K562 (cell line): ENCODE measurements around the gene COQ8B. TPM values are rescaled to one million over a fixed set of nuclear protein-coding genes. Genes with fewer than 3 reads are reported as not detected.
A peak's percentile ranks its signal among the peaks of the same experiment; 100 is the strongest.

Source experiments
- ATAC-seq: fragments of 200-7000 bp; cut with Tn5 transposase; 3 replicates; pipeline ENCODE4 v1.9.1; 2020; ENCODE audit warnings: moderate library complexity
- BruUV-seq: library from RNA; stranded (reverse); fragments of 400-500 nt; replicated peaks from 2 replicates; lab custom pipeline; 2021; lab: Mats Ljungman, UMichigan
- CTCF ChIA-PET: fragments of 300-600 bp; formaldehyde crosslinking; extraction: SDS; loops from one replicate; lab custom pipeline; 2021; ENCODE audit warnings: low intra/inter-chr PET ratio; lab: Yijun Ruan, JAX
- POLR2A ChIA-PET: fragments of 300-600, 350-650 bp; sonication (Branson Sonifier 250); formaldehyde crosslinking; extraction: SDS; loops from one replicate; lab custom pipeline; 2021; ENCODE audit warnings: antibody characterized with exemption, inconsistent platforms; lab: Yijun Ruan, JAX
- DNase-seq, 4 experiments: peaks; one replicate each; pipeline versions ENCODE4 v3.0.0 to v3.0.0-alpha.2; 2011 to 2018; ENCODE audit warnings: low spot score in 3 of 4, mixed read lengths in 3 of 4; ENCODE audit errors: extremely low read depth in 1 of 4
- FAIRE-seq: peaks from 2 replicates; lab custom pipeline; 2011; peaks lifted over from hg19 to GRCh38; lab: Jason Lieb, UNC
- H2AFZ ChIP-seq: 2 replicates; pipeline ENCODE4 v1.6.0; 2011; ENCODE audit warnings: low read depth, low read length, control low read depth, inconsistent platforms
- H3K27ac ChIP-seq: fragments of 200-600 bp; 3 replicates; pipeline ENCODE4 v1.8.0; 2011; ENCODE audit warnings: low read depth, mild to moderate bottlenecking, control low read depth, inconsistent platforms, low read length, moderate library complexity, mixed read lengths; ENCODE audit errors: extremely low read depth
- H3K27me3 ChIP-seq, 2 experiments: fragments of 300-600 bp in 1 of 2; 2 replicates in 1 of 2; 3 replicates in 1 of 2; pipeline versions ENCODE4 v1.6.0 to v1.8.0; 2011; ENCODE audit warnings: inconsistent platforms in 2 of 2, low read length in 2 of 2, mild to moderate bottlenecking in 1 of 2, mixed read lengths in 1 of 2, moderate library complexity in 1 of 2; ENCODE audit not compliant: control insufficient read depth in 2 of 2, insufficient read depth in 2 of 2
- H3K36me3 ChIP-seq: fragments of 300-600 bp; 3 replicates; pipeline ENCODE4 v1.8.0; 2011; ENCODE audit warnings: mild to moderate bottlenecking, low read length, inconsistent platforms; ENCODE audit not compliant: control insufficient read depth, insufficient read depth
- H3K4me1 ChIP-seq, 2 experiments: fragments of 200-600 bp in 1 of 2; replicated peaks in 1 of 2; 2 replicates in 1 of 2; 3 replicates in 1 of 2; pipeline versions ENCODE4 v1.5.1 to v1.8.0; 2011; ENCODE audit warnings: inconsistent platforms in 2 of 2, low read length in 2 of 2, mild to moderate bottlenecking in 1 of 2, mixed read lengths in 1 of 2, moderate library complexity in 1 of 2; ENCODE audit not compliant: control insufficient read depth in 2 of 2, insufficient read depth in 2 of 2
- H3K4me2 ChIP-seq: 2 replicates; pipeline ENCODE4 v1.6.1; 2011; ENCODE audit warnings: low read length, control low read depth, inconsistent platforms, mixed read lengths; ENCODE audit not compliant: insufficient read depth
- H3K4me3 ChIP-seq: fragments of 200-600 bp; sonication (generic), shearing (Covaris generic); 2 replicates; pipeline ENCODE4 v1.5.1; 2016; ENCODE audit warnings: control low read depth, inconsistent platforms
- H3K79me2 ChIP-seq: fragments of 200-600 bp; 3 replicates; pipeline ENCODE4 v1.8.0; 2011; ENCODE audit warnings: low read length, inconsistent platforms; ENCODE audit not compliant: control insufficient read depth, insufficient read depth
- H3K9ac ChIP-seq, 2 experiments: 2 replicates each; pipeline versions ENCODE4 v1.6.0 to v1.6.1; 2011; ENCODE audit warnings: low read depth in 2 of 2, low read length in 2 of 2, control low read depth in 1 of 2, inconsistent platforms in 1 of 2, mild to moderate bottlenecking in 1 of 2, mixed read lengths in 1 of 2; ENCODE audit not compliant: insufficient read depth in 1 of 2
- H3K9me1 ChIP-seq: one replicate; pipeline ENCODE4 v1.6.0; 2011; ENCODE audit warnings: inconsistent platforms, mild to moderate bottlenecking, low read length, moderate library complexity; ENCODE audit not compliant: control insufficient read depth, insufficient read depth
- H3K9me3 ChIP-seq: replicated peaks from 2 replicates; pipeline ENCODE4 v1.5.1; 2011; ENCODE audit warnings: low read depth, low read length, inconsistent platforms; ENCODE audit not compliant: control insufficient read depth, insufficient read depth
- H4K20me1 ChIP-seq: replicated peaks from 2 replicates; pipeline ENCODE4 v1.6.1; 2011; ENCODE audit warnings: low read length, inconsistent platforms, mixed read lengths; ENCODE audit not compliant: control insufficient read depth, insufficient read depth
- ADNP ChIP-seq: fragments of 200-800 bp; sonication (Bioruptor generic); IDR thresholded peaks from 2 replicates; pipeline ENCODE4 v1.6.1; 2016; ENCODE audit warnings: missing genetic modification characterization, missing compliant biosample characterization
- BCOR ChIP-seq: fragments of 450-650 bp; IDR thresholded peaks from 2 replicates; pipeline ENCODE4 v1.6.1; 2016
- DPF2 ChIP-seq: fragments of 450-650 bp; IDR thresholded peaks from 2 replicates; pipeline ENCODE4 v1.6.1; 2016
- E2F6 ChIP-seq, 2 experiments: IDR thresholded peaks; 2 replicates each; pipeline ENCODE4 v1.6.1; 2011; ENCODE audit warnings: borderline replicate concordance in 1 of 2, control low read depth in 1 of 2, low read depth in 1 of 2, low read length in 1 of 2, mild to moderate bottlenecking in 1 of 2, mixed read lengths in 1 of 2, moderate library complexity in 1 of 2; ENCODE audit not compliant: insufficient read depth in 1 of 2, insufficient read length in 1 of 2, poor library complexity in 1 of 2, severe bottlenecking in 1 of 2; ENCODE audit errors: extremely low read depth in 1 of 2
- GABPA ChIP-seq: fragments of 200-800 bp; sonication (Bioruptor generic); conservative IDR thresholded peaks from 2 replicates; pipeline ENCODE4 v1.6.1; 2016; ENCODE audit warnings: low read depth, missing genetic modification characterization, missing compliant biosample characterization
- KDM1A ChIP-seq, 2 experiments: fragments of 450-650 bp; IDR thresholded peaks; 2 replicates each; pipeline ENCODE4 v1.6.1; 2016; ENCODE audit warnings: mild to moderate bottlenecking in 2 of 2
- NFYB ChIP-seq: IDR thresholded peaks from 2 replicates; pipeline ENCODE4 v1.6.1; 2011; ENCODE audit warnings: mild to moderate bottlenecking, moderate library complexity; ENCODE audit not compliant: insufficient read length; ENCODE audit errors: extremely low read depth
- PHF20 ChIP-seq: fragments of 450-650 bp; IDR thresholded peaks from 2 replicates; pipeline ENCODE4 v1.6.1; 2018; ENCODE audit not compliant: partially characterized antibody
- RBM25 ChIP-seq: fragments of 200-400 bp; formaldehyde crosslinking; IDR thresholded peaks from 2 replicates; pipeline ENCODE4 v1.6.1; 2018; ENCODE audit warnings: low read length, low read depth, moderate library complexity; ENCODE audit not compliant: severe bottlenecking
- SMARCA4 ChIP-seq: fragments of 450-650 bp; IDR thresholded peaks from 2 replicates; pipeline ENCODE4 v1.6.1; 2016
- SRSF7 ChIP-seq: fragments of 200-400 bp; formaldehyde crosslinking; optimal IDR thresholded peaks from 2 replicates; pipeline ENCODE3; 2017; ENCODE audit warnings: mild to moderate bottlenecking, low read depth, low read length
- WHSC1 ChIP-seq: IDR thresholded peaks from one replicate; pipeline ENCODE4 v1.6.1; 2012; ENCODE audit warnings: low read length, control low read depth, inconsistent platforms
- ZFP36 ChIP-seq: fragments of 150-350 bp; IDR thresholded peaks from 2 replicates; pipeline ENCODE4 v1.6.1; 2018; ENCODE audit warnings: low read length, low read depth; ENCODE audit not compliant: partially characterized antibody
- ZNF384 ChIP-seq: IDR thresholded peaks from 2 replicates; pipeline ENCODE4 v1.6.1; 2012; ENCODE audit warnings: low read depth, low read length, improper control_type of control experiment
- WGBS: fragments of 100-300 bp; shearing (Covaris generic); methylation state at CpG from one replicate; pipeline ENCODE4 v1.1.6; 2016; ENCODE audit warnings: low coverage, mixed read lengths; ENCODE audit not compliant: insufficient coverage; ENCODE audit errors: missing lambda C conversion rate; 5-methylcytosine and 5-hydroxymethylcytosine counted together
- in situ Hi-C: fragments of 300-500 bp; cut with MboI; formaldehyde crosslinking; loops from 4 replicates; pipeline ENCODE4 v1.15.0; 2018; ENCODE audit warnings: inconsistent platforms, mixed read lengths
- intact Hi-C: fragments of 100-400 bp; cut with micrococcal nuclease; formaldehyde crosslinking; loops from 2 replicates; pipeline ENCODE4 v1.14.2; 2022
- polyA plus RNA-seq, 8 experiments: library from polyadenylated mRNA; depleted of rRNA in 4 of 8; stranded (reverse) in 5 of 8; unstranded in 3 of 8; fragments of >200 nt; fragmentation: Nextera tagmentation in 2 of 8; fragmentation: Illumina TruSeq in 1 of 8; extraction: Ambion mirVana in 2 of 8; extraction: Trizol in 1 of 8; gene quantifications; 2 replicates each; pipeline versions ENCODE4 v1.2.1 to v1.2.3, GENCODE V29; 2011 to 2014; ENCODE audit warnings: inconsistent platforms in 1 of 8, missing spikeins in 1 of 8
- total RNA-seq, 7 experiments: library from RNA; depleted of rRNA in 6 of 7; stranded (reverse); fragments of >200 nt in 6 of 7; fragmentation: Illumina TruSeq in 2 of 7; extraction: Trizol in 2 of 7; gene quantifications; 2 replicates each; pipeline versions ENCODE4 v1.2.1 to v1.2.3, GENCODE V29; 2011 to 2021; ENCODE audit warnings: low replicate concordance in 1 of 7

Gene COQ8B
- total and polyA plus RNA-seq, 9 of the 15 experiments (the other 6 are each of a cell fraction or from before 2014, with no cell fraction given), result 0.41 to 32.3 (median 12.9) TPM

DNA sequence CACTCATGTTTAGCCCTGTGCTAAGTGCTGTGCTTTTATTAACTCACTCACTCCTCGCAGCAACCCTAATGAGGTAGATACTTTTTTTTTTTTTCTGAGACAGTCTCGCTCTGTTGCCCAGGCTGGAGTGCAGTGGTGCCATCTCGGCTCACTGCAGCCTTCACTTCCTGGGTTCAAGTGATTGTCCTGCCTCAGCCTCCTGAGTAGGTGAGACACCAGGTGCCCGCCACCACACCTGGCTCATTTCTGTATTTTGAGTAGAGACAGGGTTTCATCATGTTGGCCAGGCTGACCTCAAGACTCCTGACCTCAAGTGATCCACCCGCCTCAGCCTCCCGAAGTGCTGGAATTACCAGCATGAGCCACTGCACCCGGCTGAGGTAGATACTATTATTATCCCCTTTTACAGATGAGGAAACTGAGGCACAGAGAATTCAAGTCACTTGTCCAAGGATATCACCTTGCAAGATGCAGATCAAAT lies 2.8 kb upstream of the COQ8B start:
- Histone ChIP-seq H3K36me3 (peaks cover 13% of the 10 kb centered on the region), H3K79me2 (peaks cover 62% of the 10 kb centered on the region), H3K27me3 (no peaks in the 10 kb centered on the region), H3K4me3 (peak overlapping the region; percentile 62), H3K9me3 (no peaks in the 10 kb centered on the region), H3K9me1 (no peaks in the 10 kb centered on the region), H2AFZ (no peak overlapping the region; the same call in 1 of the 2 replicates), H3K4me2 (peak overlapping the region; percentile 93), H3K9ac (peak overlapping the region; percentile 68 to 79; a peak in 2 of 4 replicates), H3K4me1 (peaks cover 18 to 48% of the 10 kb centered on the region in 2 experiments; a peak in 4 of 5 replicates), H4K20me1 (no peaks in the 10 kb centered on the region), H3K27ac (peak overlapping the region; percentile 80; the same call in 1 of the 3 replicates)
- in situ Hi-C loops, result no loop called here
- no peak for DNase-seq
- 35% methylated on average over 7 of the region's 7 CpGs for WGBS
- no peak for ATAC-seq
- no peak for FAIRE-seq
- ChIA-PET CTCF (no interaction called here), POLR2A (interaction anchor here (0.7 to 1.3 kb wide), 3 partner anchors 17 to 254 kb away, joined by 3 to 5 read pairs (median 3); partner anchors contain the start of gene BLVRB)
- BruUV-seq, result no TSS peak
- intact Hi-C loops, result no loop called here
- TF ChIP-seq SMARCA4 (no peak), E2F6 (IDR thresholded peaks at IDR 0.05; ENCODE audit: borderline replicate concordance in 1 of 2, extremely low read depth in 1 of 2, insufficient read depth in 1 of 2, insufficient read length in 1 of 2, low read depth in 1 of 2, low read length in 1 of 2, poor library complexity in 1 of 2, severe bottlenecking in 1 of 2) (no peak), ADNP (tag) (peak; percentile 35; the same call in 1 of the 2 replicates), GABPA (no peak), SRSF7 (no peak), DPF2 (no peak), BCOR (peak; percentile 90), ZNF384 (0 out of 2 replicates have a peak, but pooled peaks have one; percentile 19), WHSC1 (no peak), PHF20 (no peak), KDM1A (IDR thresholded peaks at IDR 0.05) (peak in 1 of 2 experiments; percentile 44; a peak in 1 of 4 replicates), ZFP36 (no peak), RBM25 (peak; percentile 85), NFYB (no peak)
